Esophagus squamous epithelium (tissue), 4 donors: ENCODE results near the gene KLHL8.

Source experiments
- CTCF ChIP-seq, 6 experiments: fragments of 450-650 bp in 4 of 6; fragments of 200-600 bp in 2 of 6; sonication (generic) in 2 of 6; IDR thresholded peaks; one replicate each; pipeline ENCODE4 v1.5.1; 2016 to 2019; ENCODE audit warnings: antibody characterized with exemption in 6 of 6, mild to moderate bottlenecking in 4 of 6, moderate library complexity in 4 of 6
- POLR2A ChIP-seq, 4 donors: fragments of 450-650 bp; IDR thresholded peaks; one replicate each; pipeline ENCODE4 v1.6.1; 2017; ENCODE audit warnings: antibody characterized with exemption in 4 of 4, mild to moderate bottlenecking in 4 of 4, moderate library complexity in 3 of 4

GRCh38 chr4:87116231-87116630, 104.2 kb downstream of the KLHL8 start:
- TF ChIP-seq CTCF (IDR thresholded peaks at IDR 0.05) (no peak), POLR2A (IDR thresholded peaks at IDR 0.05) (no peak)
